GM19328 (cell line): Measurements from ENCODE around the gene DNAAF5.

Experiments
- ATAC-seq: cut with Tn5 transposase; IDR thresholded peaks from one replicate; pipeline ENCODE4 v1.9.1; 2021; ENCODE audit warnings: mild to moderate bottlenecking, moderate library complexity; ENCODE audit not compliant: unreplicated experiment

DNAAF5 gene

GRCh38 chr7:763762-764161 is 37.3 kb downstream of the DNAAF5 start:
- ATAC-seq, result no peak

- ATAC-seq, result no peak
Measured at GRCh38 chr7:765383-765782, 38.9 kb downstream of the DNAAF5 start.

GRCh38 chr7:767580-767940 is 41.1 kb downstream of the DNAAF5 start:
- no peak for ATAC-seq

GRCh38 chr7:767941-768731 is 41.6 kb downstream of the DNAAF5 start:
- no peak for ATAC-seq

GRCh38 chr7:768881-769504 is 42.5 kb downstream of the DNAAF5 start:
- no peak for ATAC-seq

GRCh38 chr7:770336-770735 is 43.8 kb downstream of the DNAAF5 start:
- ATAC-seq, result no peak

- ATAC-seq, result no peak
Measured at GRCh38 chr7:770741-771166, 44.3 kb downstream of the DNAAF5 start.

GRCh38 chr7:771234-772004 is 44.9 kb downstream of the DNAAF5 start:
- ATAC-seq, result no peak

GRCh38 chr7:772005-772294 is 45.5 kb downstream of the DNAAF5 start:
- no peak for ATAC-seq

- ATAC-seq, result no peak
Measured at GRCh38 chr7:772392-772791, 45.9 kb downstream of the DNAAF5 start.

GRCh38 chr7:772861-773621 is 46.5 kb downstream of the DNAAF5 start:
- no peak for ATAC-seq

- no peak for ATAC-seq
Measured at GRCh38 chr7:773622-773915, 47.1 kb downstream of the DNAAF5 start.

- no peak for ATAC-seq
Measured at GRCh38 chr7:774161-775109, 47.9 kb downstream of the DNAAF5 start.

- ATAC-seq, result no peak
Measured at GRCh38 chr7:776381-776780, 49.9 kb downstream of the DNAAF5 start.

- no peak for ATAC-seq
Measured at GRCh38 chr7:776992-777727, 50.7 kb downstream of the DNAAF5 start.

GRCh38 chr7:777728-778078 is 51.2 kb downstream of the DNAAF5 start:
- no peak for ATAC-seq

GRCh38 chr7:778271-778967 is 51.9 kb downstream of the DNAAF5 start:
- ATAC-seq, result no peak

GRCh38 chr7:778968-779451 is 52.5 kb downstream of the DNAAF5 start:
- ATAC-seq, result no peak

- no peak for ATAC-seq
Measured at GRCh38 chr7:779480-779879, 53.0 kb downstream of the DNAAF5 start.
